Measurements from ENCODE around the gene CARS1.
A peak's percentile ranks its signal among the peaks of the same experiment; 100 is the strongest.

CARS1 gene

DNA sequence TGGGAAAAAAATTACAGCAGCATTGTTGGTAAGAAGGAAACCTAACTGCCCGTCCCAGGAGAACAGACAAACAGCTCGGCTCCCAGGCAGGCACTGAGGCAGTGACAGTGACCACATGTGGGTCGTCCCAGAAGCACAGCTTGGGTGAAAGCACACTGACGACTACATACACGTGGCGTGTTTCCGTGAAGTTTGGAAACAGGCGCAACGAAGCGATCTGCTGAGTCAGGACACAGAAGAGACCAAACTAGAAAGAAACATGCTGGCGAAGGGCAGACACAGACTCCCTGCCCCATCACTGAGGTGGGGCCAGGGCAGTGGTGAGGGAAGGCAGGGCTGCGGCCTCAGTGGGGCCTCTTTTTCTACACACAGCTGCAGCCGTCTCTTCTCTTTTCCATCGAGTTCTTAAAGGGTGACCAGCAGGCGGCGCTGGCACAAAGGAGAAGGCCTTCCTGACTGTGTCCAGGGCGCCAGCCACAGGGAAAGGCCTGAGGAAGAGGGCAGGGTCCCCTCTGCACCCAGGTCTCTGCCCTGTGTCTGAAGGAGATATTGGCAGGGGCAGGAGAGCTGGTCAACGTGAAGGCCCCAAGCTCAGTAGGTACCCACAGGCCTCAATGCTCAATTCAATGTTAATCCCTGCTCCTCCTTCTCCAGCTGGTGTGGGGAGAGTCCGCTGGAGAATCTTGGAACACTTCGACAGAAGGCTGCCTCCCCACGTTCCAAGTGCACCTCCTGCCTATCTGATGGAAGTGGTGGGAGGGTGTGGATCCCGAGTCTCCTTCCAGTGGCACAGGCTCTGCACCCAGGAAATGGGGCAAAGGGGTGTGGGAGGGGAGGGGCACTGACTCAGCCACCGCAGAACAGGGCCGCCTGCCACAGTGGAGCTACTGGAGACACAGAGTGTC, 19.9 kb downstream of the CARS1 start:
- no peak for DNase-seq

DNA sequence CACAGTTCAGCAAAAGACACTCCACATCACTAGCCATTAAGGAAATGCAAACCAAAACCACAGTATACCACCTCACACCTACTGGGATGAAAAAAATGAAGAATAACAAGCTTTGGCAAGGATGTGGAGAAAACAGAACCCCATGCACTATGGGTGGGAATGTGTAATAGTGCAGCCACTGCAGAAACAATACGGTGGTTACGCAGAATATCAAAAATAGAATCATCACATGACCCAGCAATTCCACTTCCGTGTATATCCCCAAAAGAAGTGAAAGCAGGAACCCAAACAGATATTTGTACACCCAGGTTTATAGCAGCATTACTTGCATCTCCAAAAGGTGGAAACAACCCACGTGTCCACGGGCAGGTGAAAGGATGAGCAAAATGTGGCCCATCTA, 20.8 kb downstream of the CARS1 start:
- no peak for DNase-seq

DNA sequence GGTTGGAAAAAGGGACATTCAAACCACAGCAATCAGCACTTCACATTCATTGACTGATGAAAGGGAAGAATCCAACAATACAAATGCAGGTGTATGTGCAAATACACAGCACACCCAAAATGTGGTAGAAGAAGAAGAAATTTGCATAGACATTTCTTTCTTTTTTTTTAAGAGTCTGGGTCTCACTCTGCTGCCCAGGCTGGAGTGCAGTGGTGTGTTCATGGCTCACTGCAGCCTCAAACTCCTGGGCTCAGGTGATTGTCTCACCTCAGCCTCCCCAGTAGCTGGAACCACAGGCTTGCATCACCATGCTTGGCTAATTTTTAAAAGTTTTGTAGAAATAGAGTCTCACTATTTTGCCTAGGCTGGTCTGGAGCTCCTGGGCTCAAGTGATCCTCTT, 21.9 kb downstream of the CARS1 start:
- no peak for DNase-seq

DNA sequence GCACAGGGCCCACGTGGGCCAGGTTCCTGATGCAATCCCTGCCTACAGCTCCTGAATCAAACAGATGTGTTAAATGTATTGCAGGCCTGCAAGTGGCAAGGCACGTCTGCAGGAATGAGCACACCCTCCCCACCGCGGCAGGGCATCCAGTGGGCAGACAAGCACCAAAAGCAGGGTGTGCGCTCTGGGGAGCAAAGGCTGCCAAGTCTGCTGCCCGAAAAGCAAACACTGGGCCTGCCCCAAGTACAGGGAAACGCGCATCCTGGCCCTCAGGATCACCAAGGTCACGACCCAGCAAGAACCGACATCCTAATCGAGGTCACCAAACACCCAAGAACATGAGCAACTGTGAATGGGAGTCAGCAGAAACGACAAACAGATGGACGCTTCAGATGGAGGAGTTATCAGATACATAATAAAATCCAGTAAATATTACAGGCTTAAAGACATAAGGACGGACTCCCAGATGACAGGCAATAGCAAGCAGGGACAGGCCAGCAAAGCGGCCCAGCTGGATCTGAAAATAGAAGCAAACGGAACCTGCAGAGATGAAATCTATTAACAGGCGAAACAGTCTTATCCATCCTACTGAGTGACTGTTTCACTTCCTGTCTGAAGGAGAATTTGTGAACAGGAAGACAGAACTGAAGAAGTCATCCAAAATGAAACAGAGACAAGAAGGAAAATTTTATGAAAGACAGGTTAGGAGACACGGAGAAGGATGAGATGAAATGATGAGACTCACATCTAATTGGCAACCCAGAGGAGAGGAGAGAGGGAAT, 26.7 kb downstream of the CARS1 start:
- no peak for DNase-seq

DNA sequence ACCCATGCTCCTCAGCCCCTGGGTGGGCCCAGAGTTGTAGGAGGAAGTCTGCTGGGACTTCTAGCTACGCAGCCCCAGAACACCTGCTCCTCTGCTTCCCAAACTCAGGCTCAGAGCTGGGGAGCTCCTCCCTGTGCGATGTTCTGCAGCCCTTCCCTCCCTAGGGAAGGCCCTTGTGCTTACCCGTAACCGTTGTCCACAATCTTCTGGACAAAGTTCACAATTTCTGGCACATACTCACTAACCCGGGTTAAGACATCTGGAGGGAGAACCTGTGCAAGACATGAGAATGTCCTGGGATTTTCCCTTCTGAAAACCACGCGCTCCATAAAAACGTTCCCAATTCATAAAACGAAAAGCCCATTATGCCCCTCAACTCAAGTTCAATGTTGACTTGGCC, 28.4 kb downstream of the CARS1 start:
- DNase-seq = no peak

DNA sequence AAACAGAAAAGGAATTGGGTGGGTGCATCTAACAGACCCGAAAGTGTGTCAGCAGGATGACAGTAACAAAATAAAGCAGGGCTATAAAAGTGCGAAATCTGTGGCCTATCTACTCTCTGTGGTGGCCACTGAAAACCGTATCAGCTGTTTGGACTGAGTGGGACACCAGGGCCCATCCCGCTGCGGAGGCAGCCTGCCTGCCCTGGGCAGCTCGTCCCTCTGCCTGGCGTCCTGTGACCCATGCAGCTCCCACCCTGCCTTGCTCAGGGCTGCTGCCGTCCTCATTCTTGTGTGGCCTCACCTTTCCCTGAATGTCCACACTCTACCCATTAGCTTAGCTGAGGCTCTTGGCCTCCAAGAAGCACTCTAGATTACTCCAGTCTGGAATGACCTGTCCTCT, 30.4 kb downstream of the CARS1 start:
- DNase-seq = no peak

DNA sequence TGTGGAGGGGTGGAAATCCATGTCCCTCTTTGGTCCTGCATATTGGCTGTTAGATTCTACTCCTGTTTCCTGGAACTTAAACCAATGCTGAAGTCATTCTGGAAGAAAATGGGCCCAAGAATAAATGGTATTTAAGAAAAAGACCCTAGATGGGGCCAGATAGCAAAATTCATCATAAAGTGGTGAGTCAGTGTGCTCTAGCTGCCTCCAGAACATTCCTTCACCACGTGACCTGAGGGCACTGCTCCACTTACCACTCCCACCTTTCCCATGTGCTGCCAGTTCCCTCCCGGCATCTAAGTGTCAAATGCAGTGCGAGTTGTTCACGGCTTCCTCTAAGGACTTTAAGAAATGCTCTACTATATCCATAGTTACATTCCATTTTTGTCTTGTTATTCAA, 34.2 kb downstream of the CARS1 start:
- no peak for DNase-seq

DNA sequence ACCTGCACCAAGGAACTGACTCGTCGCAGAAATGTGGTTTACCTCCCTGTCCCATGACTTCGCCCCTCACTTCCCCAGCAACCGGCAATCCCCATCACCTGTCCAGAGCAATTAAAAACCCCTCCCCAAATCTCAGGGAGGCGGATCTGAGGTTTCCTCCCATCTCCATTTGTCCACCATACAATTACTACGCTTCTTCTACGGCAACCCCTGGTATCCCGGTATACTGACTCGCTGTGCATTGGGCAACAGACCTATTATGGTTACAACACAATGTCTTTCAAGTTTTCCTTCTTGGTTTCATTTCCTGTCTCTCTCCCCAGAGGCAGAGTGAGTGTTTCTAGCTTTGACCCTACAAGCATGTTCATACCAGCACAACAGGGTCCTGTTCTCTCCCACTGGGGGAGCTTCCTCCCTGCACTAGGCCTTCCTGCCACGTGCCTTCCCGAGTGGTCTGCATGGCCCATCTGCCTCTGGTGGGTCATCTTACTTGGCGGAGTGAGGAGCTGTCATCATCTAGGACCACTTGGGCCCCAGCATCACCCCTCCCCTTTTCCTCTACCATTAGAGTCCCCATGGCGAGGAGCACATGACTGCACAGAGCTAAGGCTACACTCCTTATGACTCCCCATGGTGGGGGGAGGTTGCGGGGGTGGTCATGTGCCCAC, 34.8 kb downstream of the CARS1 start:
- DNase-seq = no peak

- DNase-seq = no peak
These were observed 36.1 kb downstream of the CARS1 start for GRCh38 chr11:3021125-3021524.

GRCh38 chr11:3020011-3020410, 37.2 kb downstream of the CARS1 start:
- DNase-seq = no peak

DNA sequence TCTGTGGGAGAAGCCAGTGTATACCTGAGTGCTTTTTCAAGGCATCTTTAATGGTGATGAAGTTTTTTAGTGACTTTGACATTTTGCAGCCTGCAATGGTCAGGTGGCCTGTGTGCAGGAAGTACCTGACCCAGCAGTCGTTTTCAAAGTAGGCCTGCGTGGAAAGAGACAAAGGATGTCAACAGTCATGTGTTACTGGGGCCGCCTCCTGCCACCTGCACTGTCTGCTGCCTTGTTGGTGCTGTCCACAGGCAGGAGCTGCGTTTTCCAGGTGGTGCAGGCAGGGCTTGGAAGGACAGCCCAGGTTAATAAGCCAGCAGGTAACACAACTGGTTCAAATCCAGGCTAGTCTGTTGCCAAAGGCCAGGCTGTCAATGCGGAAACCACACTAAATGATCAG, 38.6 kb downstream of the CARS1 start:
- no peak for DNase-seq

DNA sequence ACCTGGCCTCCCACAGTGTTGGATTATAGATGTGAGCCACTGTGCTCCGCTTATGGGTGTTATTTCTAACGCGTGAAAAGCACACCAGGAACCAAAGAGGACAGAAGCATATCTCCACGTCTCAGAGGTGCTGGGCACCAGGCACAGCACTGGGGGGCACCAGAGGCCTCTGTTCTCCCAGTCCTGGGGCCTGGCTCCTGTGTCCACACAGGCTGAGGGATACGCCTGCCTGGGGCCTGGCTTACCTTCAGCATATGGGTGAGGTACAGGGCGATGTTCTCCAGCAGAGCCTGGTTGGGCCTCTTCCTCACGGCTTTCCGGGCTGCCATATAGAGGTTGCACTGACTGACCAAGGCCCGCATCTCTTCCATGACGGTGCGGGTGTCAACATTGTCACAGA, 40.4 kb downstream of the CARS1 start:
- DNase-seq = no peak

DNA sequence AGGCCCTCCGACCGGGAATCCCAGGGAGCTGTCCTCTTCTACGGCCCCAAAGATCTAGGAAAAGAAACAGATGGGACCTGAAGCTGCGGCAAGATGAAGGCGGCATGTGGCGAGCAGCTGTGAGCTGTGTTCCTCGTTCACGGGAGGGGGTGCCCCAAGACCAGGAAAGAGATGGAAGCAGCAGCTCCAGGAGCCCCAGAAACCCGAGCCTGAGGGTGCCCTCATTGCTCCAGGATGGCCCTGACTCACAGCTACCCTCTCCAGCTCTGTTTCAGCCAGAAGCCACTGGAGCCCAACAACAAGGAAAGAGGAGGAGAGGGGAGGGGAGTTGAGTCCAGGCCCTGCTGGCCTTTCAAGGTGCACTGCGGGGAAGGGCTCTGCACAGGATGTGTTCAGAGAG, 41.4 kb downstream of the CARS1 start:
- no peak for DNase-seq

DNA sequence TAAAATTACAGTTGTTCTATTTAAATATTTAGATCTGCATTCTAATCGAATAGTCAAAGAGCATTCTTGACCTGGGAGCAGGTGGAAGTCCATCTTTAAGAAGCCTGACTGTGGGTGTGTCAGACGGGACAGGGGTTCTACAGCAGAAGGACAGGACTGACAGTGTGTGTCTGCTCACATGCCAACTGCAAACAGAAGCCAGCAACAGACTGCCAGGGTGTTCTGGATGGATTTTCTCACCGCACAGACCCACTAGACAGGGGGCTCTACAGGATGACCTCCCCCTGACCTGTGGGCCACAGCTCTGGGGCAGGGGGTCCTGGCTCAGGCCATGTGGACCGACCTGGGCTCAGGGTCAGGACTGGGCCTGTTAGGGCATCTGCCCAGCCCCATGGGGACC, 42.3 kb downstream of the CARS1 start:
- DNase-seq = no peak

DNA sequence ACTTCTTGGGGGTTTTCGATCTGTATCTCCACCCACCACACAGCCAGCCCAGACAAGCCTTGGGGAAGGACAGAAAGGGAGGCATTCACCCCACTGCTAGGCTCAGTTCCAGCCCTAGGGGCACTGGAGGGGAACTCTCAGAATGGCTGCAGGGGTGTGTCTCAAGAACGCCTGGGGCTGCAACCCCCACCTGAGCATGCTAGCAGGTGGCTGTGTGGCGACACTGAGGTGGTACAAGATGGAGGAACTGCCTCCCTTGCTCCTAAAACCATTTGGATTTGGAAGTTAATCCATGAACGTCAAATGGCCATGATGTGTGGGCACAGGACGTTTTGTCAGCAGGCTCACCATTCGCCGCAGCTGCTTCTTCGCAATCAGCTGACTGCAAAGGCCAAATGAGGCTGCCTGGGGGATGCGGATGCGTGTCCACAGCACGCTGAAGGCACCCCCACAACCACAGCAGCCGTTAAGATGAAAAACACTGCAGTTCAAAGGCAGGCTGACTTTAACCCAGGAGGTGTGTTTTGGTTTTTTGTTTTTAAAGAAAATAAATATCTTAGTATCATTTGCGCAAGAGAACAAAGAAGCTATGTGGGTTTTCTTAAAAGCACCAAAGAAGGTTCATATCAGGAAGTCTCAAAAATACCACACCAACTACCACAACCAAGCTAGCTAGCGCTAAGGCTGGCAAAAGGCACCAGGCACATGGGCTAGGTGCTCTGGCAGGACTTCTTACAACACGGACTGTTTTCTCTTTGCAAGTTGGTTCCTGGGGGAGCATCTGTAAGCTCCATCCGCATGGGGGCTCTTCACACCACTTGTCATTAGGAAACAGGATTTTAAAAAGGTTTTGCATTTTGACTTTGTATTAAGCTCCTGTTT, 42.9 kb downstream of the CARS1 start:
- peak; percentile 76 for DNase-seq

- DNase-seq = no peak
These were observed 45.0 kb downstream of the CARS1 start for GRCh38 chr11:3011891-3012885.

DNA sequence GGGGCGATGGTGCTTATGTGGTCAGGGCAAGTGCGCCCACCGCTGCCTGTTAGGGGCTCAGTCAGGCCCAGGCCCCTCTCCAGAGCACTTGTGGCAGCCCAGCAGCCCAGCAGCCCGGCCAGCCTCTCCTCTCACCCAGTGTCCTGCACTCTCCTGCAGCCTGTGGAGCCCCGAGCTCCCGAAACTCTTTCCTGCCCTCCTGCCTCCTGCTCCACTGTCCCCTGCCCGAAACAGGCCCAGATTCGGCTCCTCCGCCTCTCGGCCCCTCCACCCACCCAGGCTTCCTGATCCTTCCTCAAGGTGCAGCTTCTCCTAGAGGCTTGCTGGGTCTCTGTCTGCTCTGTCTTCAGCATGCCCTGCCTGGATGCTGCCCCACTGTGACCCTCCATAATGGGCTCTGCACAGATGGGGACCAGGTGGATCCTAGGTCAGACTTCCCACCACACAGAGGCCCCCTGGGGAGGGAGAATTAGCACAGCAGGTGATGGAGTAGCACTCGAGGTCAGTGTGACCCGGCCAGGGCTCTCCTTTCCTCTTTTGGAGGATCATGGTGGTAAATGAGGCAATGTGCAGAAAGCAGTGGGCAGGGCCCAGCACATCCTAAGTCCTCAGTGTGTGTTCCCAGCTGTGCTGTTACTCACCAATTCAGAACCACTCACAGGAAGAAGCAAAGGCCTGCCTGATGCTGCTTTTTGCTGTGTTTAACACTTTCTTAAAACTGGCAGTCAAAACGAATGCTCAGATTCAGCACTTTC, 46.5 kb downstream of the CARS1 start:
- DNase-seq = no peak

GRCh38 chr11:3010004-3010403, 47.2 kb downstream of the CARS1 start:
- no peak for DNase-seq

- no peak for DNase-seq
These were observed 47.7 kb downstream of the CARS1 start for GRCh38 chr11:3009481-3009880.

GRCh38 chr11:3008746-3009336, 48.4 kb downstream of the CARS1 start:
- no peak for DNase-seq

All from activated CD8-positive, alpha-beta memory T cell treated with anti-CD3 and anti-CD28 coated beads for 24 hours (primary cell).